NCI-H2227 treated with DMSO at 0.1 percent for 48 hours (cell line): ENCODE results near the gene PRPF39.
"Not testable (repeated sequence)": the region's sequence is repeated elsewhere in the genome, so short reads cannot be mapped to it uniquely, and the experiment has no call there.

Experiments
- DNase-seq: peaks from one replicate; lab custom pipeline; 2025; lab: John Stamatoyannopoulos, UW

The PRPF39 gene

DNA sequence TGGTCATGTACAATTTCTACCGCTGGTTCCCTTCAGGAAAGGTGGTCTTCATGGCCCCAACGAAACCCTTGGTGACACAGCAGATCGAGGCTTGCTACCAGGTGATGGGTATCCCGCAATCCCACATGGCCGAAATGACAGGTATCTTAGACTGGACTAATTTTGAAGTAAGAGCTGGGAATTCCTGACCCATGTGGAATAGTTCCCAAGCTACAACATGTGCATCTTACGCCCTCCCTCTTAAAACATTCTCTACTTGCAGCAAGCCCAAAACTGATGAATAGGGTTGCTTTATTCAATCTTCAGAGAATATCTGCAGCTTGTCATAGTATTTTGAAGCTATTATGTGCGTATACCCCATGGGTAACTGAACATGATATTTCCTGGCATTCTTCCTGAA lies 52.5 kb downstream of the PRPF39 start:
- no peak for DNase-seq

DNA sequence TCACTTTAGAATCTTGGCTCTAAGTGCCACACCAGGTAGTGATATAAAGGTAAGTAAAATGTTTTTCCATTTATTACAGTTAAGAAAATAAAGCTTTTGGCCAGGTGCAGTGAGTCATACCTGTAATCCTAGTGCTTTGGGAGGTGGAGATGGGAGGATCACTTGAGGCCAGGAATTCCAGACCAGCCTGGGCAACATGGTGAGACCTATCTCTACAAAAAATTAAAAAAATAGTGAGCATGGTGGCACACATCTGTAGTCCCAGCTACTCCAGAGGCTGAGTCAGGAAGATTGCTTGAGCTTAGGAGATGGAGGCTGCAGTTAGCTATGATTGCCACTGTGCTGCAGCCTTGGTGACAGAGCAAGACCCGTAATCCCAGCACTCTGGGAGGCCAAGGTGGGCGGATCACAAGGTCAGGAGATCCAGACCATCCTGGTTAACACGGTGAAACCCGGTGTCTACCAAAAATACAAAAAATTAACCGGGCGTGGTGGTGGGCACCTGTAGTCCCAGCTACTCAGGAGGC lies 56.8 kb downstream of the PRPF39 start:
- no peak for DNase-seq

DNA sequence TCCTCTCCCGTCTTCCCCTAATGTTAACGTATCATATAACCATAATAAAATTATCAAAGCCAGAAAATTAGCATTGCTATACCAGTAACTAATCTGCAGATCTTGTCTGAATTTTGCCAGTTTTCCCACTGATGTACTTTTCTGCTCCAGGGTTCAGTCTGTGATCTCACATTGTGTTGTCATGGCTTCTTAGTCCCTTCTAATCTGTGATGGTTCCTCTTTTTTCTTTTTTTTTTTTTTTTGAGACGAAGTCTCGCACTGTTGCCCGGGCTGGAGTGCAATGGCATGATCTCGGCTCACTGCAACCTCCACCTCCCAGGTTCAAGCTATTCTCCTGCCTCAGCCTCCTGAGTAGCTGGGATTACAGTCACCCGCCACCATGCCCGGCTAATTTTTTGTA lies 58.2 kb downstream of the PRPF39 start:
- DNase-seq, result not testable (repeated sequence)

DNA sequence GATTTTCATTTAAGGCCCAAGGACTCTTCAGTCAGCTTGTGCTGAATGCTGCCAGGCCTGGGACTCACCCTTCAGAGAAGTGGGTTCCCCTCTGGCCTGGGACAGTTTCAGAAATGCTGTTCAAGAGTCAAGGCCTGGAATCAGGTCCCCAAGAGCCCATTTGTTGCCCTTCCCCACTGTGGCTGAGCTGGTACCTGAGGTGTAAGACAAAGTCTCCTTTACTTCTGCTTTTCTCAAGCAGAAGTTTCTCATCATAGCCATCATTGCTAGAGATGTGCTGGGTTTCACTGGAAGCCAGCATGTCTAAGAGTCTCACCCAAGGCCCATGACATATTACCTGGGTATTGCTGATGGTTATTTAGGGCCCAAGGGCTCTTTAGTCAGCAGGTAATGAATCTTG lies 60.7 kb downstream of the PRPF39 start:
- DNase-seq, result no peak

DNA sequence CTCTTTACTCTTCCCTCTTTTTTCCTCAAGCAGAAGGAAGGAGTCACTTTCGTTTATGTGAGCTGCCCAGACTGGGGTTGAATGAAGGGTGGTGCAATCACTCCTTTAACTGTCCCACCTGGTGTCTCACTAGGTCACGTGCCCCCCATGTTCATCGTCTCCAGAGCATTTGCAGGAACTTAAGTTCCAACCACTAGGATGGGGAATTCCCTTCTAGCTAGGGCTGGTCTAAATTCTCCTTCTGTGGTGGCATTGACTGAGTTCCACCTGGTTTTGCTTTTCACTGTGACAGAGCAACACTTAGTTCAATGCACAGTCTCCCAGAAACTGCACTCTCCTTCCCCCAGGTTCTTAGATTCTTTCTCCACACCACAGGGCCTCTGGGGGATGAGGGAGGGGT lies 61.3 kb downstream of the PRPF39 start:
- DNase-seq, result no peak

DNA sequence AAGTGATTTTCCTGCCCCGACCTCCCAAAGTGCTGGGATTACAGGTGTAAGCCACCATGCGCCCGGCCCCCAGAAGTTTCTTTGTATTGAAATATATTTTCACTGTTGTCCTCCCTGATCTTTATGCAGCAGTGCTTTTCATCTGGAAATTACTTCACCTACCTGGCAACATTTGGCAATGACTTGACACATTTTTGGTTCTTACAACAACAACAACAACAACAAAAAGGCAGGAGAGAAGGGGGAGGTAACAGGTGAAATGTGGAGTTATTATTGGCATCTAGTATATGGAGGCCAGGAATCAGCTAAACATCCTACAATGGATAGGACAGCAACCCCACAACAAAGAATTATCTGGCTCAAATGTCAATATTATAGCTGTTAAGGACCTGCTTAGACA lies 65.7 kb downstream of the PRPF39 start:
- DNase-seq, result no peak

DNA sequence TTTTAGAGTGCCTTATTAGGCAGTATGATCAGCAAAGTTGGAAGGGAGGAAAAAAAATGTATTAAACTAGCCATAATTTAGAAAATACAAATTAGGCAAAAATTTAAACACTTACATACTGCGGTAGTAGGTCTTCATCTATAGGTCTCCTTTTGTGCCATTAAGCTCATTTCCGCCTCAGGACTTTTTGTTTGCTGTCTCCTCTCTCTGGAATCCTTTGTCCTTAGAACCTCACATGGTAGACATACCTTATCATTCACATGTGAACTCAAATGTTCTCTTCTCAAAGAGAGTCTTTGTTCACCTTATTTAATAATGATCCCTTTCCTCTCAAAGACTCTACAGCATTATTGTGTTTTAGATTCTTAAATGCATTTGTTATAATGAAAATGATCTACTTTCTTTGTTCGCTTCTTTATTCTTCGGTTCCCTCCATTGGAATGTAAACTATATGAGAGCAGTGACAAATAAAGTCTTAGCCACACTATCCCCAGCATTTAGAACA lies 66.5 kb downstream of the PRPF39 start:
- no peak for DNase-seq

DNA sequence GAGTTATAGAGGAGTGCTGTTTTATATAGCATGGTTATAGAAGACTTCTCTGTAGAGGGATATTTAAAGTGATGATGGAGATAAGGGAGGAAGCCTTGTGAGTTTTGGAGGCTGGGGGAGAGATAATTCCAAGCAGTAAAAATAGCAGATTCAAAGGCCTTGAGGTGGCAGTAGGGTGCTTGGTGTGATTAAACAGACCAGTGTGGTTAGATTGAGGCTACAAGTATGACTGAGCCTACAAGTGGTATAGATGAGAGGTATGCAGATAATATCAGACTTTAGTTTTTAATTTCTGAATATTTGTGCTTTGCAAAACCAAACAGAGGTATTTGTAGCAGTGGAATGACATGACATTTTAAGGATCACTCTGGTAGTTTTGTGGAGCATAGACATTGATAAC lies 72.2 kb downstream of the PRPF39 start:
- DNase-seq, result no peak
